ENCODE measurements around the gene LHX4.

DNA sequence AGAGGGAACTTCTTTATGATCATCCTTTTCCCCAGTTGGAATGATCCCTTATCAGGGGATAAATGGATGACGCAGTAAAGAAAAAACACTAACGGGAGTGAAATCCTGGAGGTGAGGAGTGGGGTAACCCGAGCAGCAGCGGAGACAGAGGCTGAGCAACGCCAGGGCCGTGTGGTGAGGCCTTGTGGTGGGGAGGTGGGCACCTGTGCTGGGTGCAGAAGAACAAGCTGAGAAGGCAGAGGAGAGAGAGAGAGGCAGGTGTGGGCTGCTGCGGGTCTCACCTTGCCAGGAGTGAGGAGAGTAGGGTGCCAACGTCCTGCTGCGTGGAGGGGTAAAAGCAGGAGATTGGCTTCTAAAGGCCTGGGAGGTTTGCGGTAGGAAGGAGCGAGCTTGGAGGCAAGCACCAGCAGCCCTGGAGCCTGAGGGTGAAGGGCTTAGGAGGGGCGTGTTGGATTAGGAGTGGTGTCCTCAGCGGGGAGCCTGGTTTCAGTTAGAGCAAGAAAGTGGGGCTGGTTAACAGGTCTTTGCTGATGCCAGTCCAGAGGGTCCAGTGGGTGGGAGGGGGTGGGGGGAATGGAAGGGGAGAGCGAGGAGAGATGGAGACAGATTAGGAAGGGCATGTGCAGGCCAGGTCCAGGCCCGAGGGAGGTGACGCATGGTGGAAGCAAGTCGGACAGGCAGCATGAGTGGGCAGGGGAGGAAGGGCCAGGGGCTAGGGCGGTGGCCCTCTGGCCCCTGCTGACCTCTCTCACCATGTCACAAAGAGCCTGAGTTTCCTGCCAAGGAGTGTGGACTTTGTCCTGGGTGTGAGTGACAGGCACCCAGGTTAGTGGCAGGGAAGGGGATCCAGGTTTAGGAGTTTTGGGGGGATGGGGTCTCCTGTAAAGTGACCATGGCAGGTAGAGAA, 36.7 kb upstream of the LHX4 start:
- TF ChIP-seq, protein P1, sequence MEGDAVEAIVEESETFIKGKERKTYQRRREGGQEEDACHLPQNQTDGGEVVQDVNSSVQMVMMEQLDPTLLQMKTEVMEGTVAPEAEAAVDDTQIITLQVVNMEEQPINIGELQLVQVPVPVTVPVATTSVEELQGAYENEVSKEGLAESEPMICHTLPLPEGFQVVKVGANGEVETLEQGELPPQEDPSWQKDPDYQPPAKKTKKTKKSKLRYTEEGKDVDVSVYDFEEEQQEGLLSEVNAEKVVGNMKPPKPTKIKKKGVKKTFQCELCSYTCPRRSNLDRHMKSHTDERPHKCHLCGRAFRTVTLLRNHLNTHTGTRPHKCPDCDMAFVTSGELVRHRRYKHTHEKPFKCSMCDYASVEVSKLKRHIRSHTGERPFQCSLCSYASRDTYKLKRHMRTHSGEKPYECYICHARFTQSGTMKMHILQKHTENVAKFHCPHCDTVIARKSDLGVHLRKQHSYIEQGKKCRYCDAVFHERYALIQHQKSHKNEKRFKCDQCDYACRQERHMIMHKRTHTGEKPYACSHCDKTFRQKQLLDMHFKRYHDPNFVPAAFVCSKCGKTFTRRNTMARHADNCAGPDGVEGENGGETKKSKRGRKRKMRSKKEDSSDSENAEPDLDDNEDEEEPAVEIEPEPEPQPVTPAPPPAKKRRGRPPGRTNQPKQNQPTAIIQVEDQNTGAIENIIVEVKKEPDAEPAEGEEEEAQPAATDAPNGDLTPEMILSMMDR (IDR thresholded peaks at IDR 0.05) = no peak
- TF ChIP-seq POLR2A (IDR thresholded peaks at IDR 0.05) (no peak), POLR2AphosphoS5 (IDR thresholded peaks at IDR 0.05) (no peak)
